GM18507 (cell line): Measurements from ENCODE around the gene DOCK3.
A peak's percentile ranks its signal among the peaks of the same experiment; 100 is the strongest.
"Not testable (repeated sequence)": the region's sequence is repeated elsewhere in the genome, so short reads cannot be mapped to it uniquely, and the experiment has no call there.

Experiments
- DNase-seq: peaks from one replicate; pipeline ENCODE4 v3.0.0; 2011; ENCODE audit warnings: low read depth; ENCODE audit not compliant: insufficient read length; ENCODE audit errors: extremely low spot score
- FAIRE-seq: peaks from 2 replicates; lab custom pipeline; 2011; peaks lifted over from hg19 to GRCh38; lab: Jason Lieb, UNC

Gene DOCK3

DNA sequence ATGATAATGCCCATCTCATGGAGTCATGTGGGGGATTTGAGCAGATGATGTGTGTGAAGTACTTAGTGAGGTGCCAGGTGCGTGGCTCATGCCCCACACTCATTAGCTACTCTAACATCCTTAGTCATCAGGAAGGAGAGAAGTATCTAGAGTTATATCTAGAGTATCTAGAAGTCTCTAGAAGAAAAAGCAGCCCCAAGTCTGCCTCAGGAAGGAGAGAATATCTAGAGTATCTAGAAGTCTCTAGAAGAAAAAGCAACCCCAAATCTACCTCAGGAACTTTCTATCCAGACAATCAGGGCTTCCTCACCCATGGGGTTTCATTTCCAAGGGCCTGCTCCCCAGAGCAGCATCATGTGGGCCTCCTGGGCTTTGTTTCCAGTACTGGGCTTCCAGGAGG lies 24.7 kb upstream of the DOCK3 start:
- no peak for FAIRE-seq
- DNase-seq = no peak

DNA sequence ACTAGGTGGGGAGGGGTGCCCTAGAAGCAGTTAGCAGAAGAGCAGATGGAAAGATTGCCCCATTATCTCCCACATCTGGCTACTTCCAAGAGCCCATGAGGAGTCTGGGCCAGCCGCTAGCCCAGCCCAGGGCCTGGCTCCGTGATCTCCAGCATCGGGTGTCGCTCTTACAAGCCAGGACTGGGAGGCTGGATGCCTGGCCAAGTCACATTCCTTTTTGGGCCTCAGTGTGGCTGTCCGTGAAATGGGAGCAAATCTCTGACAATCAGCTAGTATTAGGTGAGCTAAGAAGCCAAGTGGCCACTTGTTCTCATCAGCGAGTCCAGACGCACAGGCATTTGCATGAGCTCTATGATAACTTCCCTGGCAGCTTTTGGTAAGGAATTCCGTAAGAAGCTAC lies 23.3 kb upstream of the DOCK3 start:
- FAIRE-seq (no peak), DNase-seq (no peak)

DNA sequence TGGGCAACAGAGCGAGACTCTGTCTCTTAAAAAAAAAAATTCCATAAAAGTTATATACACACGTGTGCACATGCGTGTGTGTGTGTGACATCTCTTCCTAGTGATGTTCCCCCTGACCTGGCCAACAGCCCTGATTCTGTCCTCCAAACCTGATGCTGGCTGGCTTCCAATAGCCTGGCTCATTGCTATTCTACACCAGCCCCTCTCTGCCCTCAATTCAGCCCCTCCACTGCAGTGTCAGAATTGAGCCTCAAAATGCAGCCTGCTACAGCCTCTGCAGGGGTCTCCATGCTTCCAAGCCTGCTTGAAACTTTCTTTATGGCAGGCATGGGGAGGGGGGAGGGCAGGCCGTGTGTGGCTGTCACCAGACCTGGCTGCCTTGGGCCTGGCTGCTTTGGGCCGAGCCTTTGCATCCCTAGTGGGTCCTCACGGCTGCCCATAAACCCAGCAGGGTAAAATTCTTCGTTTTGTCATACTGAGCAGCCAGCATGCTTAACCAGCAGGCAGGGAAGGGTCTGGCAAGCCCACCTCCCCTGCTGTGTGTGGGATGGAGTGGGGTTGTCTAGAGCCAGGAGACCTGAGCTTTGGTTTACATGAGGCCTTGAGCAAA lies 22.7 kb upstream of the DOCK3 start:
- FAIRE-seq = no peak
- DNase-seq = no peak

DNA sequence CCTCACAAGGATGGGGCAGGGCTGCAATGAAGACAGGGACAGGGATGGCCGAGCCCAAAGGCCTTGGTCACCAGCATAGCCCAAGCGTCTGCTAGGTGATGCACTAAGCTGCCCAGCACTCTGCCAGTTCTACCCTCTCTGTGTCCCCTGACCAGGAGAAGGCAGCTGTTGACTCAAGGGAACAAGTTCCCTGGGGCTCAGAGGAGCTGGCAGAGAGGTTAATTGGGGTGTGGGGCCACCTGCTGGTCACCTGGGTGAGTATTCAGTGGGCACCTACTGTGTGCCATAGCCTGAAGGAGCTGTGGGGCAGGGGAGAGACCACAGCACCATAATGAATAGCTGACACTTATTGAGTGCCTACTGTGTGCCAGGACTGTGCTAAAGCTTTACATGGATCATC lies 22.0 kb upstream of the DOCK3 start:
- FAIRE-seq (peak; percentile 72), DNase-seq (peak; percentile 26)

DNA sequence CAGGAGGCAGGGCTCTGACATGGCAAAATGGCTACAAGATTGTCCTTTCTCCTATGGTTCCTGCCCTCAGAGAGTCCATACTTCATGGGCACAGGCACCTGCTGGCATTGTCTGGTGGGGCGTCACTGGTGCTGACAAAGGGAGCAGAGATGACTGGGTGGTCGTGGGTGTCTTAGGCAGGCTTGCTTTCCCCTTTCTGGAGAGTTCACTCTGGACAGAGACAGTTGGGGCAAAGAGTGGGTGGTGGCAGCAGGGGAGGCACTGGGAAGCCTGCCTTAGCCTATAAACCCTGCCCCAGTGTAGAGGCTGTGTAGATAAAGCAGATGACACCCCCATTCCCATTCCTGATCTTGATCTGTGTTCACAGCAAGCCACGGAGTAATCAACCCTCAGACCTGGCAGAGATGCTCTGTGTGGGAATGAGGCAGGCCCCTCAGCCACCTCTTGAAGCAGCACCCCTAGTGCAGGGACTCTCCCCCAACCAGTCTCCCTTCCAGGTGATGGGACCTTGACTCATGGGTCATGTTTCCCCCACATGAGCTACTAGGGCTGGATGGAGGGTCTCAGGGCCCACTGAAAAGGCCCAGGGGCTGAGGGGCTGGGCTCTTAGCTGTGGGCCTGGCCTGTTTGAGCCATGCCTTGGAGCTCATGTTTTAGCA lies 20.7 kb upstream of the DOCK3 start:
- DNase-seq (no peak), FAIRE-seq (no peak)

DNA sequence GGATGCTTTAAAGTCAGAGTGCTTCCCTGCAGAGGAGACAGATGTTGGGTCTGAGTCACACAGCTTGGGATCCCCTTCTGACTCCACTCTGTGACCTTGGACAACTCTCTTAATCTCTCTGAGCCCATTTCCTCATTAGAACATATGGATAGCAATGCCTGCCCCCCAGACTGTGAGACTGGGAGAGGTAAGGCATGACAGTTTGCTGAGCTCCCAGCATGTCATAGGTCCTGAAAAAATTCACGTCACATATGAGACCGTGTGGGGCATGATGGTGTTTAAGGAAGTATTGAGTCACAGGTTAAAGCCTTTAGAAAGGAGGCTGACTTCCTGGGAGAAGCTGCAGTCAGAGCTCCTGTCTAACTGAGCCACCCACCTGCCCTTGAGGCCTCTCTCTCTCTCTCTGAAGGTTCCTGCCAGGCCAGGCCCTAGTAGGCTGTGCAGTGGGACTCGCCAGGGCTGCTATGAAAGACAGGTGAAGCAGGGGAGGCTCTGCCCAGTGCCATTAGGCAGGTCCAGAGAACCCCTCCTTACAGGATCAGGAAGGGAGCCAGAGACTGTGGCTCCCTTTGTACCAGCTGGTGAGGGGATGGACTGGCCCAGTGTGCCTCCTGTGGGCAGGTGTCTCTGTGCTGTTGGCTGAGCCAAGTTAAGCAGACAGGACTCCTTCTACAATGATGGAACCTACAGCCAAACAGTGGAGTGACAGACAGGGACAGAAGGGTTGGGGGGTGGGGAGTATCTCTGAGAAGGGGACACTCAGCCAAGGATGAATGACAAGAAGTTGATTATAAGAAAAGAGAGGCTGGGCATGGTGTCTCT lies 19.5 kb upstream of the DOCK3 start:
- FAIRE-seq (no peak), DNase-seq (no peak)

DNA sequence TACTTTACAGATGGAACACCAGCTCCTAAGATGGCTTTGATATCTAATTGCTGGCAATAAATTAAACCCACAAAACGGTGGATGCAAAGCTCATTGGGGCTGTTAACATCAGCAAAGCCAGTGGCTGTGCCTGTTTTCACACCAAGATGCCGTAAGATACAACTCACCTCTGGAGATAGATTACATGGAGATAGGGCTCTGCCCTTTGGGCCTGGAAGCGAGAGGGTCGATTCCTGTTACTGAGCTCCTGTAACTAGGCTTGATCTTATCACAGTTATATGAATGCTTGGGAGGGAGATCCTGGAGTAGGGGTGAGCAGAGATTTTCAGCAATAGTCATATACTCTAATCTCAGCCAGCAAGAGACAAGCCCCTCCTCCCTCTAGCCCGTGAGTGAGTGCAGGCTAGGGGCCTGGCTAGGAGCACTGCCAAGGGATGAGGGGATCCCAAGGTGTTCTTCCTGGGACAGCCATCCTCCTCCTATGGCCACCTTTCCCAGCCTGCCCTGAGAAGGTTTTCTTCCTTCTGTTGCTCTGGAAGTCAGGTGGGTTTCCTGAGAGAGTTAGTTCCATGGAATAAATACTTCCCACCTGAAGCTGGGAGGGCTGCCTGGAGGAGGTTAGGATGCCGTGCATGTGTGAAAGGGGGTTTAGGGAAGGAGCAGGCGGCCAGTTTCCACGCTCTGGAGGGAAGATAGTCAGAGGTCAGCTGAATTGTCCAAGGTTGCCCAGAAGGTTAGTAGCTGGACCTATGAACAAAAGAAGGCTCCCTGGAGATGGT lies 18.1 kb upstream of the DOCK3 start:
- no peak for FAIRE-seq
- no peak for DNase-seq

DNA sequence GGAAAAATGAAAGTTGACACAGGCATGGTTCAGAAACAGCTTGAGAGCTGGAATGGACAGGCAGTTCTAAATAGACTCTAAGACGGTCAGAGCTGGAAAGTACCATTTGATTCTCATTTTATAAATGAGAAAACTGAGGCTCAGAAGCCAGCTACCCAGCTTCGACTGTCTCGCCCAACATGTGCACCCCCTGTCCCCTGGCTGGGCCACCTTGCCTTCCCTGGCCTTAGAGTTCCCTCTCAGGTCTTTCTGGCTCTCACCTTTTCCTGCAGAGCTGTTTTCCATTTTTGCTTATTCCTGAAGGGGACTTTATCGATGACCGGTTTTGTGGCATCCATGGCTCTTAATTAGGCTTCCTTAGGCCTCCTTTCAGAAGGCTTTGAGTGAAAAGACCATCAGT lies 17.3 kb upstream of the DOCK3 start:
- no peak for FAIRE-seq
- no peak for DNase-seq

DNA sequence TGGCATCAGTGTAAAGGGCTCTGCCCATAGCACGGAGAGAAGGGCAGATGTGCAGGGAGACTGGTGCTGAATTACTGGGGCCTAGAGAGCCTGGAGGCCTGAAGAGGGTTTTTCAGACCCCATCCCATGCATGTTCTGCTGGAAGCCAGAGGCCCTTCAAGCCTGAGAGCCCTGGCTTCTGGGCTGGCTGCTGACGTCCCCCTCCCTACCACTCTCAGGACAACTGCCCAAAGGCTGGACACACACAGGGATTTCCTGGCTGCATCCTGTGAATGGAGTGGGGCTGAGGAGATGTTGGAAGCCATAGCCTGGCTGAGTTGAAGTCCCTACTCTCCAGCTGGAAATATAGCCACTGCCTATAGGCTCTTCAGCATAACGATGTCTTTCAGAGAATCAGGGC lies 16.9 kb upstream of the DOCK3 start:
- FAIRE-seq = no peak
- DNase-seq = no peak

DNA sequence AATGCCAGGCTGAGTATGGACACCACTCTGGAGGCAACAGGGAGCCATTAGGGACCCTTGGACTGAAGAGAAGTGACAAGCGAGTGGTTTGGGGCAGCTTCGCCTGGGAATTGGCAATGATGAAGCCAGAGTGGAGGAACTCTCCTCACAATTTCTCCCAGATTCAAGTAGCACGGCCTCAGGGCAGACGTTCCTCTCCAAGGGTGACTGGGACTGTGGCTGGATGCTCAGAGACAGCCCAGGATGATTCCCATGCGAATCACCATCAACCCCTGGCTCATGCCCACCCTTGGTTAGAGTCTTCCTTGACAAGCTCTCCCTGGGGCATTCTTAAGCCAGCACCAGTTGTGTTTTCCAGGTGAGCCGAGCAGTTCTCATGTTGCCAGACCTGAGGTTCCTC lies 16.3 kb upstream of the DOCK3 start:
- FAIRE-seq (no peak), DNase-seq (no peak)

DNA sequence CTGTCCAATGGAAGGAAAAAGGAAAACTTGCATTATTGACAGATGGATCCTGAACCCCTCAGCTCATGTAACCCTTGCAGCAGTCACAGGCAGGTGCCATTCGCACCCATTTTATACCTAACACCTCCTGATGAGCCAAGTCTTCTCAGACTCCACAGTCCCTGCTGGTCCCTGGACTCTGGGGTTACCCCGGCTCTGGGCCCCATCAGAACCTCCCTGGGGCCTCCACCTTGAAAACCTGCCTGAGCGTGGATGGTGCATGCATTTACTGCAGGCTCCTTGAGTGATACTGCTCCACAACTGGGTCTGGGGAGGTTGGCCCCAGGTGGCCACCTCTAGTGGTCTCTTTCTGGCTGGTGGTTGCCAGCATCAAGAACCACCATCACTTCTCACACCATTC lies 15.9 kb upstream of the DOCK3 start:
- FAIRE-seq (no peak), DNase-seq (no peak)

DNA sequence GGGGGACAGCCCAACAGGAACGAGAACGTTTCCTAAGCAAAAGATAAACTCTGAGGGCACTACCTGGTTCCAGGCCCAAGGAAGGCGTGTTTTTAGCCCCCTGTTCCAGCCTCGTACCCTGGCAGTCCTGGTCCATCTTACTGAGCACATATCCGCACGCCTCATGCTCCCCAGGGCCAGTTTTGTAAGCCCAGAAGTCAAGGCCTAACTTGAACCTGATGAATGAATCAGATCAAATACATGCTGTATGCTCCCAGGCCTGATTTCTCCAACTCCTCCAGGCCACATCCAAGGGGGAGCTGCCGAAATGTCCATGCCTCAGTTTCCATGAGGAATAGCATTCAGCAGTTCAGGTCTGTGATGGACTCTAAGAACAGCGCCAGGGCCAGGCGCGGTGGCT lies 14.3 kb upstream of the DOCK3 start:
- no peak for FAIRE-seq
- no peak for DNase-seq

DNA sequence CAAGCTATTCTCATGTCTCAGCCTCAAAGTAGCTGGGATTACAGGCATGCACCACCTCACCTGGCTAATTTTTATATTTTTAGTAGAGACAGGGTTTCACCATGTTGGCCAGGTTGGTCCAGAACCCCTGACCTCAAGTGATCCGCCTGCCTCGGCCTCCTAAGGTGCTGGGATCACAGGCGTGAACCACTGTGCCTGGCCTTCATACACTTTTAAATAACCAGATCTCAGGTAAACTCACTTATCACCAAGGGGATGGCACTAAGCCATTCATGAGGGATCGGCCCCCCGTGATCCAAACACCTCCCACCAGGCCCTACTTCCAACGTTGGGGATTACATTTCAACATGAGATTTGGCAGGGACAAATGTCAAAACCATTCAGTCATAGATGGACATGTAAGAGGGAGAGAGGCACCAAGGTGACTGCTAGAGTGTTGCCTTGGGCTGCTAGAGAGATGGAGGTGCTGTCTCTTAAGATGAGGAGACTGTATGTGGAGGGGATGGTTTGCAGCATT lies 13.3 kb upstream of the DOCK3 start:
- DNase-seq (no peak), FAIRE-seq (no peak)

DNA sequence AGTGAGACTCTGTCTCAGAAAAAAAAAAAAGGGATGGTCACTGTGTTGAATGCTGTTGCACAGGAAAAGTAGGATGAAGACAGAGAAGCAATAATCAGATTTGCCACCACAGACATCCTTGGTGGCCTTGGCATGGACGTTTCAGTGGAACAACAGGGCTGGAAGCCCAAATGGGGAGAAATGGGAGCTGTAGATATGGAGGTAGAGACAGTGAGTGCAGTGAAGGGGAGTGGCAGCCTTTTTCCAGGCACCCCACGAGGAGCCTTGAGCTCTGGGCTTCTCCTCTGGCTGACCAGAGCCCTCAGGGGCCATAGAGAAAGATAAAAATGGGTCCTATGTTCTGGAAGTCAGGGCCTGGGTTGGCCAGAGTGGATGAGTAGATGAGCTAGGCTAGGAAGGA lies 12.3 kb upstream of the DOCK3 start:
- no peak for FAIRE-seq

DNA sequence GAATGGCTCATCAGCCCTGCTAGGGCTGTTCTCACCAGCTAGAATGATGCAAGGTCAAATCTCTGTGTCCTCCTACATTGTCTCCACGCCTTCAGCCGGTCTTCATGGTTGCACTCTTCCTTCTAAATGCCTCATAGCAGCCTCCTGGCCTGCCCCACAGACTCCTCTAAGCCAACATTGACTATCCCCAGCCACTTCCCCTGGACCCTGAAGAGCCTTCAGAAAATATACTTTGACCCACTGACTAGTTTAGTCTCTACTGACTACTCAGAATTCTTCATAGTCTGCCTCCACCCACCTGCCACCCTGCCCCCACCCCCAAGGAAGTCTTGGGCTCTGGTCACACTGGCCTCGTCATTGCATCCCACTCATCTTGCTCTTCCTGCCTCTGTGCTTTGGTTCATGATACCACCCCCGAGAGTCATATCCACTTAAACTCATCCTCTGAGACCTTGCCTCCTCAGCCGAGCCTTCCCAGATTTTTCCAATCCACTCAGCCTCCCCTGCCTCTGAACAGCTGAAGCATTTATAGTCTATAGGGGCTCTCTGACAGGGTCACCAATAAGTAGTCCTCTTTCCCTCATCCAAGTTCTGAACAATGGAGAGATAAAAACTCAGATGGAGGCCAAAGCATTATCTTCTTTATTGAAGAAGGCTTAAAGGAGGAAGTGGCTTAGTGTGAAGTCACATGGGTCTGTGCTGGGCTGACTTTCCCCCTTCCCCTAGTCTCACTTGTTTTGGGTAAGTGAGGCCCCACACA lies 9.5 kb upstream of the DOCK3 start:
- no peak for FAIRE-seq

More for the DNA sequence above, 12.3 kb upstream of the DOCK3 start:
- no peak for DNase-seq

DNA sequence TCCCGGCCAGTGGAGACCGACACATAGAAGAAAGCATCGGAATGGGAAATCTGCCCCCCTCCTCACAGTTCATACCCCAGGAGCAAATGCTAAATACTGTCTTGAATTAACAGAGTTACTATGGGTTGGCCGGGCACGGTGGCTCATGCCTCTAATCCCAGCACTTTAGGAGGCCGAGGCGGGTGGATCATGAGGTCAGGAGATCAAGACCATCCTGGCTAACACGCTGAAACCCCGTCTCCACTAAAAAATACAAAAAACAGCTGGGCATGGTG lies 8.9 kb upstream of the DOCK3 start:
- FAIRE-seq, DNase-seq: not testable (repeated sequence)

More for the DNA sequence above, 9.5 kb upstream of the DOCK3 start:
- DNase-seq = no peak

DNA sequence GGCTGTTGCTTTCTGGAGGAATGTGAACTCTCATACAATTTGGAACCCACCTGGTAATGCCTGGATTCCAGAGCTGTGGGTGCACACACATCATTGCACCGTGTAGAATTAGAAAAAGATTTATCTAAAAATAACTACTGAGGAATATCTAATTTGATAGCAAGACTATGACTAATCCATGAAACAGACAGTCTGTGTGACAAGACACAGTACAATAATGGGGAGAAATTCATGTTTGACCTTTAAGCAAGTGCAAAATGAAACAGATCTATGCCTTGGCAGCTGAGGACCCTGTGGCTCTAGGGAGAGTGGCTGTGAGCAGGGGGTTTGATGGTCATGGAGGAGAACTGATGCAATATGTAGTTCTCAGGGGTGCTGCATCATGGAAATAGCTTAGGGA lies 7.9 kb upstream of the DOCK3 start:
- FAIRE-seq (no peak), DNase-seq (no peak)

DNA sequence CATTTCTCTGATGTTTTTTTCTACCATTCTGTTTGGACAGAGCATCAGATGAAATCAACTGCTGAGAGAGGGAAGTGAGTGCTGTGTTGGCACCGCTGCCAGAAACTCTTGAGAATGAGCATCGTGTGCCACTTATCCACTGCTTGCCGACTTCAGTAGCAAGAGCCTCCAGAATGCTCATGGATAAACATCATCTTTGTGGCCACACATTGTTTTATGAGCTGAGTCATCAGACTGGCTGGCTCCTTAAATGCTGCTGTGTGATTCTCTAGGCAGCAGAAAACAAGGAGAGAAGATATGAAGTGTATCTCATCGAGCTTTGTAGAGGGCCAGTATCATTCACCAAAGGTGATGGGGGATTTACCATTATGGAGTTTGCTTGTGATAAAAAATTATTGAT lies 3.4 kb upstream of the DOCK3 start:
- DNase-seq = no peak
- FAIRE-seq = no peak

DNA sequence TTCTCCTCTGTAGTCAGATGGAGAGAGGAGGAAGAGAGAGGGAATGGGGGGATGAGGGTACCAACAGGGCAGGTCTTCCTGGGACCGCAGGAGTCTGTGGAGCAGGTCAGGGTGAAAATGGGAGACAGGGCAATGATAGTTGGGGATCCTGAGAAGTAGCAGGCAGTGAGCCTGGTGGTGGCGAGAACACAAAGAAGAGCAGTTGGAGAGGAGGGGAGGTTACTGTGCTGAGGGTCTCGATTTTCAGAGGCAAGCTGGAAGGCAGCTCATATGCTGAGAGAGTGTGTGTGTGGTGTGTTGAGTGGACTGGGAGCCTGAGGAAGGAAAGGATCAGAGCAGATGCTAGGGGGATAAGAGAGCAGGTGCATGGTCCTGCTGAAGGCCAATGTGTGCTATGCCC lies 2.1 kb upstream of the DOCK3 start:
- FAIRE-seq (no peak), DNase-seq (no peak)
